HG02870 (cell line): ENCODE results near the gene FAM53A.
"Not testable (repeated sequence)": the region's sequence is repeated elsewhere in the genome, so short reads cannot be mapped to it uniquely, and the experiment has no call there.

Source experiments
- ATAC-seq: cut with Tn5 transposase; IDR thresholded peaks from one replicate; pipeline ENCODE4 v1.9.1; 2021; ENCODE audit warnings: mild to moderate bottlenecking, moderate library complexity; ENCODE audit not compliant: unreplicated experiment

The FAM53A gene

DNA sequence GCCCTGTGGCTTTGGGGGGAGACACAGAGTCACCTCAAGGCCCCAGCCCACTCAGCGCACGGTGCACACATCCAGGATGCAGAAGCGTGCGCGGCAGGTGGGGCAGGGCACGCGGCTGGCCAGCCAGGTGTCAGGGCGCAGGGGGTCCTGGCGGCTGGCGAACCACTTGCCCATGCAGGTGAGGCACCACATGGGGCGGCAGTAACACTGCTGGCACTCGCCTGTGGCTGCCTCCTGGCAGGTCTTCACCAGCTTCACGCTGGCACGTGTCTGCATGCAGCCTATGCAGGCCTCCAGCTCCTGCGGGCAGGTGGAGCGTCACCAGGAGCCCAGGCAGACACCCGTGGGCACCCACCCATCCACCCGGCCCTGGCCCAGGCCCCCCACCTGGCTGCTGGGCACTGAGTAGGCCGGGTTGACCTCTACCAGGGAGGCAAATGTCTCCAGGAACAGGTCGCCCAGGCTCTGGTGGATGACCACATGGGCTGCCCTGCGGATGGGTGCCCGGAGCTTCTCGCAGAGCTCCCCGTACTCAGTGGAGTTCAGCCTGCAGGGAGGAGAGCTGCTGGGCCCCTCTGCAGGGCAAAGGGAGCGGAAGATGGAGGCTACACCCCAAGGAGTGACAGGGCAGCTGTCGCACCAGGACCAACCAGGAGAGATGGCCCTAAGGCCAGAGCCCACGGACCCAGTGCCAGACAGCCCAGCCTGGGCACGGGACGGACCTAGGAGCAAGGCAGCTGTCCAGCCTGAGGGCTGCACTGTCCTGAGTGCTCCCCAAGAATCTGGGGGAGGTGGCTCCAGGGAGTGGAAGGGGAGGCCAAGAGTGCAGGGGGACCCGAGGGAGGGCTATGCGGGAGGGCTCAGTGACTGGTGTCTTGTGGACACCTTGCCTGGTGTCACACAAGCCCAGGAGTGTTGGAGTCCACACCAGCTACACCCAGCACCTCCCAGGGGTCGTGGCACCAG is 33.3 kb upstream of the FAM53A start:
- ATAC-seq = no peak

- ATAC-seq = no peak
These were observed 32.2 kb upstream of the FAM53A start for GRCh38 chr4:1716065-1716945.

- ATAC-seq = no peak
These were observed 31.1 kb upstream of the FAM53A start for GRCh38 chr4:1715002-1715758.

- ATAC-seq = no peak
These were observed 30.3 kb upstream of the FAM53A start for GRCh38 chr4:1714303-1715001.

DNA sequence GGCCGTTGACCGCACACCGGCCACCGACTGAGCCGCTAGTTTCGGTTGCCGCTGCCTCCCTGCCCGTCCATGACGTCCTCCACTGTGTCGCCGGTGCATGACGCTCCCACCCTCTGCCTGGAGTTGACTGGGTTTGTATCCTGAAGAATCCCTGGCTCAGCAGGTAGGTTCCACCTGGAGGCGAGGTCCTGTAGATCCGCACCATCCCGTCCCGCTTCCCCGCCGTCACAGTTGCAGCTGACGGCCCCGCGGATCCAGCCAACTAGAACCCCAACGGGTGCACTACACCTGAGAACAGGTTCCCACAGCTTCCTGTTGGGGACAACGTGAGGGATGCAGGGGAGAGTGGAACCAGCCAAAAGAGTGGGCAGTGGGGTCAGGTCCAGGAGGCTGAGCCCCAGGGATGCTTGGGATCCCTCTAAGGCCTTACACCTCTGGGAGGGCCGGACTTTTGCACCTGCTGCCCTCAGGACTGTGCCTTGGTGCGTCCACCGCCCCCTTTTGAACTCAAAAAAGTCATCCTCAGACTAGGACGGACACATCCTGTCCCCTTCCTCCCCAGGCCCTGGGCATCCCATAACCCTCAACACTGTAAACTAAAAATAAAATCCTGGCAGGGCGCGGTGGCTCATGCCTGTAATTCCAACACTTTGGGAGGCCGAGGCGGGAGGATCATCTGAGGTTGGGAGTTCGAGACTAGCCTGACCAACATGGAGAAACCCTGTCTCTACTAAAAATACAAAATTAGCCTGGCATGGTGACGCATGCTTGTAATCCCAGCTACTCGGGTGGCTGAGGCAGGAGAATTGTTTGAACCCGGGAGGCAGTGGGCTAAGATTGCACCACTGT is 29.1 kb upstream of the FAM53A start:
- ATAC-seq = peak; percentile 13

DNA sequence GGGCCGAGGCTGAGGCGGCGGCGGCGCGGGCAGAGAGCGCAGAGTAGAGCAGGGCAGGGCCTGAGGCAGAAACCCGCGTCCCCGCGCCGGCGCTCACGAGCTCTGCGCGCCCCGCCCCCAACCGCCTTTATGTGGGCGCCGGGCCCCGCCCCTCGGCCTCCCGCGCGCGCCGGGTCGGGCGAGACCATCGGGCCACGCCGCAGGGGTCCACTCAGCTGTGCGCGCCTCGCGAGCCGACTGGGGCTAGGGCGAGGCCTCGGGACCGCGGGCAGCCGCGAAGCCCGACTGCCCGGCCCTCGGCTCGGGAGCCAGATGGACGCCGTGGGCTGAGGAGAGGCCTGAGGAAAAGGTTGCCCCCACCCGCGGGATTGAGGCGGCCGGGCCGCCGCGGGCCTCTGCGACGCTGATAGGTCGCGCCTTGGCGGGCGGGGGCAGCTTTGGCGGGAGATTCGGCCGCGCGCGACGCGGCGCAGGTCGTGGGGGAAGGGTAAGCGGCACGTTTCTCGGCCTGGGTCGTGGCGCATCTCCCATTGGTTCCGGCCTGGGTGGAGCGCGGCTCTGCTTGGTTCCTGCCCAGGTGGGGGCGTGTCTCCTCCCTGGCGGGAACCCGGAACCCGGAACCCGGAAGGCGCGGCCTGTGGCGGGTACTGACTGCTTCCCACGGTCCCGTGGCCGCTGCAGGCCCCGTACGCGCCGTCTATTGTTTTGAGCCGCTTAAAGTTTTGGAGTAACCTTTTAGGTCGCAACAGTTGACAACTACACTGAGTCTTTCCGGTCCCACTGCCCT is 28.3 kb upstream of the FAM53A start, which contains the start of gene SLBP:
TSS of gene SLBP (minus strand) at position 104 of the 787 bp plus-strand sequence. CDS start 131 bp downstream, outside the sequence.
- peak; percentile 71 for ATAC-seq

- ATAC-seq = peak; percentile 9
These were observed 27.6 kb upstream of the FAM53A start for GRCh38 chr4:1711571-1712215.

GRCh38 chr4:1711055-1711570 is 27.0 kb upstream of the FAM53A start:
- no peak for ATAC-seq

DNA sequence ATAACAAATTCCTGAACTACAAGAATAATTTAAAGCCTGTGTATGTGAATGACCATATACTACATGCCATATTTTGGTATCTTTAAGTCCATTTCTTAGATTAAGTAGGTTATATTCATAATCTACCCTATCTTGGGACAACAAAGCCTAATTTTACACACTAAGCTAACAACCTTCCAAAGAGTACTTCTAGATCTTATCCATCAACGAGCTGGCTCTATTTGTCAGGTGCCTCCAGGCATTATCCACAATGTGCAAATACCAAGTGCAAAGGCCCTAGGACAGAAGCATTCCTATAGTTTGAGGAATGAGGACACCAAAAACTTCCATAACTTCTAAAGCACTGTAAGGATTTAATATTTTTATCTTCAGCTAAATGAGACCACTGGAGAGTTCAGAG is 24.5 kb upstream of the FAM53A start:
- ATAC-seq = no peak

- no peak for ATAC-seq
These were observed 22.2 kb upstream of the FAM53A start for GRCh38 chr4:1706358-1706757.

DNA sequence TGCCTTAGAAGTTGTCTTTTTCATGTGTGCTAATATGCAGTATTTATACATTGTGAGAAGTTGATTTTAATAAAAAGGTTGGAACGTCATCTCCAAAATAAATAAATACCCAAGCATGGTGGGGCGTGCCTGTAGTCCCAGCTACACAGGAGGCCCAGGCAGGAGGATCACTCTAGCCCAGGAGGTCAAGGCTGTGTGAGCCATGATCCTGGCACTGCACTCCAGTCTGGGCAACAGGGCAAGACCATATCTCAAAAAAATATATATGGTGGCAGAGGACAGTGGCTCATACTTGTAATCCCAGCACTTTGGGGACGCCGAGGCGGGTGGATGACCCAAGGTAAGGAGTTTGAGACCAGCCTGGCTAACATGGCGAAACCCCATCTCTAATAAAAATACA is 21.6 kb upstream of the FAM53A start:
- no peak for ATAC-seq

GRCh38 chr4:1703867-1704266 is 19.8 kb upstream of the FAM53A start:
- ATAC-seq = no peak

- ATAC-seq = not testable (repeated sequence)
These were observed 17.6 kb upstream of the FAM53A start for GRCh38 chr4:1701671-1702070.

DNA sequence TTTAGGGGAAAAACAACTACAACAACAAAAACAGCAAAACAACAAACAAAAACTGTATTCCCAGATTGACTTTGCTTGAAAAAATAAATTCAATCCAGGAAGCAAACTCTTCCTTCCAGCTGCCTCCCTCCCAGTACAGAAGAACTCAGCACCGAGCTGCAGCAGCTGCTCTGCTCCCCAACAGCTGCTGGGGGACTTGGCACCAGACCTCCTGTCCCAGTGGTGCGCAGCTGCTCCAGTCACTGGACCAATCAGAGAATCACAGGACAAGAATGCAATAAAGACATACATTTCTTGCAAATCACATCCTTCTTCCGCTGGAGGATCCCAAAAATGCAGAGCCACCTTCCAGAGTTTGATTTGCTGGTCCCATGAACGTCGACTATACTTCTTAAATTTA is 11.8 kb upstream of the FAM53A start:
- ATAC-seq = no peak

DNA sequence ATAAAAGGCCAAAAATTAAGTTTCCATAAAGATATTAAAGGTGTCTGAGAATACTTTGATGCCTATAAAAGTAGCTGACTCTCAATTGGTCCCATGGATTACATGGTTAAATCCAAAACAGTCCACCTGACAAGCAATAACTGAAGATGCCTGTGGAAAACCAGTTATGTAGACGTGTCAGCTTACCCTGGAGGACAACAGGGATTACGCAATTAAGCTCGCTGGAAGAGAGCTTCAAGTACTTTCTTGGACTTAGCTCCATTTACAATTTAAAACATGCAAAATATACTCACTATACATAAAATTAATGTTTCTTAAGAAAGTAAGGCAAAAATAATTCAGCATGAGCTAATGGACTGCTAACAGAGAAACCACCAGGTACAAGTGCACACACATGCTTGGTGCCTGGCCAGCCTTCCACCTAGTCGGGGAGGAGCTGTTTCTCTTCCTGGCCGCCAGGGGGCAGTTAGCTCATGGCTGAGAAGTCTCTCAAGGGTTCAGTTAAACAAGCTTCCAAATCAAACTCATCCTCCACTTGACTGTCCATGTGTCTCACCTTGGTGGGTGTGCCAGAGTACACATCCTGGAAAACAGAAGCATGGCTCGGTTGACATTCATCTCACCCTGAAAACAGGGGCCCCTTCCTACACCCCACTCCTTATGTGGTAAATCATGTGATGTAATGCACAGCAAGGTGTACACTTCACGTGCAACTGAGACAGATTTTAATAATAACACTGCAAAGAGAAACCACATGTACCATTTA is 9.2 kb upstream of the FAM53A start:
- peak; percentile 47 for ATAC-seq

DNA sequence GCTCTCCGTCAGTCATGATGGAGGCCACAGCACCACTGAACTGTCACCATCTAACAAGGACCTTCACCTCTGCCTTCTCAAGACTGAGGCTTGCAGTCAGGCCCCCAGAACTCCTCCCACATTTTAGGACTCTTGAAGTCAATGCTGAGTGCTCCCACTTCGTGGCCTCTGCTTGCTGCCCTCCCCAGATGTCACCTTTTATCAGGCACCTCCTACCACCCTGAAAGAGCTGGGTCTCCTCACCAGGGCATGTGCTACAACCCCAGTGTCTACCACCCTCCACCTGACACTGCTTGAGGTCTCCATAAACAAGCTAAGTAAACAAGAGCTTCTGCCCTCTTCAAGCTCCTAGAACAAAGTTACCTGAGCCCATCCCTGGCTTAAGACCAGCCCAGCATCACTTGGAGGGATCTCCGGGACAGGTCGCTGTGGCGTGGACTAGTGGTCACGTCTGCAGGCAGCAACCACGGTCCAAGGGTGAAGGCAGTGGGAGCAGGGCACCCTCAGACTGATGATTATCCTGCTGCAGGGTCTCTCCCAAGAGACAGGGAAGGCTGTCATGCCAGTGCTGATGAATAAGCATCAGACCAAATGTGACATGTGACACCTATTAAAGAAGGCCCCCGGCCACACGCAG is 7.7 kb upstream of the FAM53A start:
- no peak for ATAC-seq

- ATAC-seq = no peak
These were observed 6.6 kb upstream of the FAM53A start for GRCh38 chr4:1690698-1691097.
